HEK293 (cell line): ENCODE data around the gene MYBBP1A.

Source experiments
- CTCF ChIA-PET: fragments of 350-600 bp; formaldehyde crosslinking; extraction: SDS; loops from one replicate; lab custom pipeline; 2021; ENCODE audit warnings: antibody characterized with exemption; lab: Yijun Ruan, JAX
- POLR2A ChIA-PET: fragments of 300-600 bp; formaldehyde crosslinking; extraction: SDS; loops from one replicate; lab custom pipeline; 2020; ENCODE audit warnings: antibody characterized with exemption, inconsistent platforms; lab: Yijun Ruan, JAX
- H3K27ac ChIP-seq: fragments of 200-500 bp; sonication (Bioruptor generic); 2 replicates; pipeline ENCODE4 v1.5.1; 2014; ENCODE audit warnings: low read depth, low read length, control low read depth, inconsistent platforms; ENCODE audit errors: extremely low read depth
- H3K36me3 ChIP-seq, 2 experiments: fragments of 200-500 bp in 1 of 2; sonication (Bioruptor generic) in 1 of 2; 1 replicate in 1 of 2; 2 replicates in 1 of 2; pipeline ENCODE4 v1.5.1; 2014 to 2017; ENCODE audit warnings: inconsistent platforms in 2 of 2, low read length in 2 of 2; ENCODE audit not compliant: control insufficient read depth in 2 of 2, insufficient read depth in 1 of 2
- H3K4me1 ChIP-seq: fragments of 200-500 bp; sonication (Bioruptor generic); 2 replicates; pipeline ENCODE4 v1.5.1; 2014; ENCODE audit warnings: mild to moderate bottlenecking, low read length, inconsistent platforms; ENCODE audit not compliant: control insufficient read depth, insufficient read depth
- H3K4me3 ChIP-seq: 2 replicates; pipeline ENCODE4 v1.5.1; 2011; ENCODE audit warnings: low read depth, mild to moderate bottlenecking, control low read depth, low read length, moderate library complexity
- H3K9me3 ChIP-seq: fragments of 200-500 bp; sonication (Bioruptor generic); 2 replicates; pipeline ENCODE4 v1.5.1; 2014; ENCODE audit warnings: low read depth, low read length, inconsistent platforms; ENCODE audit not compliant: control insufficient read depth, insufficient read depth
- FEZF1 ChIP-seq: fragments of 450-650 bp; formaldehyde crosslinking; IDR thresholded peaks from 2 replicates; pipeline ENCODE4 v1.5.1; 2016; ENCODE audit warnings: missing biosample characterization, missing genetic modification characterization
- GLIS2 ChIP-seq: fragments of 450-650 bp; formaldehyde crosslinking; IDR thresholded peaks from 2 replicates; pipeline ENCODE4 v1.5.1; 2016; ENCODE audit warnings: missing biosample characterization, missing genetic modification characterization
- KLF1 ChIP-seq: fragments of 450-650 bp; formaldehyde crosslinking; IDR thresholded peaks from 2 replicates; pipeline ENCODE4 v1.5.1; 2016; ENCODE audit warnings: missing biosample characterization, missing genetic modification characterization
- RBAK ChIP-seq: fragments of 450-650 bp; formaldehyde crosslinking; IDR thresholded peaks from 2 replicates; pipeline ENCODE4 v1.5.1; 2016; ENCODE audit warnings: missing biosample characterization, missing genetic modification characterization
- ZBTB17 ChIP-seq: fragments of 450-650 bp; formaldehyde crosslinking; IDR thresholded peaks from 2 replicates; pipeline ENCODE4 v1.5.1; 2016; ENCODE audit warnings: missing biosample characterization, missing genetic modification characterization
- ZFHX2 ChIP-seq: fragments of 450-650 bp; formaldehyde crosslinking; conservative IDR thresholded peaks from 2 replicates; pipeline ENCODE4 v1.5.1; 2016; ENCODE audit warnings: missing biosample characterization, missing genetic modification characterization
- ZFP37 ChIP-seq: fragments of 450-650 bp; formaldehyde crosslinking; IDR thresholded peaks from 2 replicates; pipeline ENCODE4 v1.5.1; 2016; ENCODE audit warnings: missing biosample characterization, missing genetic modification characterization
- ZNF138 ChIP-seq: fragments of 450-650 bp; formaldehyde crosslinking; IDR thresholded peaks from 2 replicates; pipeline ENCODE4 v1.5.1; 2016; ENCODE audit warnings: missing biosample characterization, missing genetic modification characterization, borderline replicate concordance
- ZNF274 ChIP-seq, 2 experiments: fragments of 200-500 bp in 1 of 2; fragments of 450-650 bp in 1 of 2; sonication (Bioruptor generic) in 1 of 2; formaldehyde crosslinking in 1 of 2; IDR thresholded peaks; 2 replicates each; pipeline versions ENCODE4 v1.5.1 to v1.6.1; 2014 to 2016; ENCODE audit warnings: borderline replicate concordance in 1 of 2, inconsistent platforms in 1 of 2, low read length in 1 of 2, missing biosample characterization in 1 of 2, missing genetic modification characterization in 1 of 2
- ZNF311 ChIP-seq: fragments of 450-650 bp; formaldehyde crosslinking; IDR thresholded peaks from 2 replicates; pipeline ENCODE4 v1.5.1; 2017; ENCODE audit warnings: missing biosample characterization, missing genetic modification characterization, borderline replicate concordance
- ZNF561 ChIP-seq: fragments of 450-650 bp; IDR thresholded peaks from 2 replicates; pipeline ENCODE4 v1.5.1; 2018; ENCODE audit warnings: missing biosample characterization, missing genetic modification characterization, borderline replicate concordance
- ZNF664 ChIP-seq: fragments of 450-650 bp; formaldehyde crosslinking; IDR thresholded peaks from 2 replicates; pipeline ENCODE4 v1.5.1; 2016; ENCODE audit warnings: missing biosample characterization, missing genetic modification characterization
- ZNF701 ChIP-seq: fragments of 450-650 bp; formaldehyde crosslinking; IDR thresholded peaks from 2 replicates; pipeline ENCODE4 v1.5.1; 2016; ENCODE audit warnings: missing biosample characterization, missing genetic modification characterization
- ZNF791 ChIP-seq: fragments of 450-650 bp; formaldehyde crosslinking; IDR thresholded peaks from 2 replicates; pipeline ENCODE4 v1.5.1; 2016; ENCODE audit warnings: missing biosample characterization, missing genetic modification characterization
- ZNF792 ChIP-seq: fragments of 450-650 bp; formaldehyde crosslinking; IDR thresholded peaks from 2 replicates; pipeline ENCODE4 v1.5.1; 2016; ENCODE audit warnings: missing biosample characterization, missing genetic modification characterization
- ZXDB ChIP-seq: fragments of 450-650 bp; formaldehyde crosslinking; IDR thresholded peaks from 2 replicates; pipeline ENCODE4 v1.5.1; 2016; ENCODE audit warnings: missing biosample characterization, missing genetic modification characterization
- TF ChIP-seq, protein P1 (sequence below): fragments of 450-650 bp; formaldehyde crosslinking; IDR thresholded peaks from 2 replicates; pipeline ENCODE4 v1.5.1; 2016; ENCODE audit warnings: missing biosample characterization, missing genetic modification characterization
- TF ChIP-seq, protein P2 (sequence below): fragments of 450-650 bp; formaldehyde crosslinking; IDR thresholded peaks from 2 replicates; pipeline ENCODE4 v1.5.1; 2016; ENCODE audit warnings: missing biosample characterization, missing genetic modification characterization
- TF ChIP-seq, protein P3 (sequence below): fragments of 450-650 bp; formaldehyde crosslinking; IDR thresholded peaks from 2 replicates; pipeline ENCODE4 v1.5.1; 2017; ENCODE audit warnings: missing biosample characterization, missing genetic modification characterization
- TF ChIP-seq, protein P4 (sequence below): fragments of 450-650 bp; formaldehyde crosslinking; conservative IDR thresholded peaks from 2 replicates; pipeline ENCODE4 v1.5.1; 2016; ENCODE audit warnings: low read depth, missing biosample characterization, missing genetic modification characterization
- TF ChIP-seq, protein P5 (sequence below): fragments of 450-650 bp; formaldehyde crosslinking; IDR thresholded peaks from 2 replicates; pipeline ENCODE4 v1.5.1; 2017; ENCODE audit warnings: missing biosample characterization, missing genetic modification characterization
- TF ChIP-seq, protein P6 (sequence below): fragments of 450-650 bp; formaldehyde crosslinking; IDR thresholded peaks from 2 replicates; pipeline ENCODE4 v1.5.1; 2016; ENCODE audit warnings: missing biosample characterization, missing genetic modification characterization
- TF ChIP-seq, protein P7 (sequence below): fragments of 450-650 bp; formaldehyde crosslinking; IDR thresholded peaks from 2 replicates; pipeline ENCODE4 v1.5.1; 2016; ENCODE audit warnings: missing biosample characterization, missing genetic modification characterization

MYBBP1A gene

DNA sequence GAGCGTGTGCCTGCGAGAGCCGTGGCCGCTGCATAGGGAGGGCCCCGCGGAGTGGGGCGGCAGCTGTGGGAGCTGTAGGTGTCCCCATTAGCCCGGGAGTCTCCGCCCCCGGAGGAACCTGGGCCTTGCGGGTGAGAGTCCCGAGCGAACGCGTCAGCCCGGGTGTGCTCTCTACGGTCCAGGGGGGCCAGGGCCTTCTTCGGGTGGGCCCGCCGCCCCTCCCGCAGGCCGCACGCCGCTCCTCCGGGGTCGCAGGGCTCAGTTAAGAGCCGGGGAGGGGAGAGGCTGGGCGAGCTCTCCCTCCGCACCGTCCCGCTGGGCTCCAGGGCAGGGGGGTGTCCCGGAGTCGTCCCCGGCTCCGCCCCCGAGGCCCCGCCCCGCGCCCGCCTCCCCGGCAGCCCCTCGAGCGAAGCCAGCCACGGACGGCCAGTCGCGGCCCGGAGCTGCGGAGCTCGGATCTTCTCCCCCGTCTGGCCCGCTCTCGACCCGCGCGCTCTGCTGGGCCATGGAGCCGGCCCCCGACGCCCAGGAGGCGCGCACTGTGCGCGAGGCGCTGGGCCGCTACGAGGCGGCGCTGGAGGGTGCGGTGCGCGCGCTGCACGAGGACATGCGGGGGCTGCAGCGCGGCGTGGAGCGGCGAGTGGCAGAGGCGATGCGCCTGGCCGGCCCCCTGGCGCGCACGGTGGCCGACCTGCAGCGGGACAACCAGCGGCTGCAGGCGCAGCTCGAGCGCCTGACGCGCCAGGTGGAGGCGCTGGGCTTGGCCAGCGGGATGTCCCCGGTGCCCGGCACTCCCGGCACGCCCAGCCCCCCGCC is 29.1 kb upstream of the MYBBP1A start, which contains the start of gene SMTNL2:
TSS of gene SMTNL2 (plus strand) at position 429 of the 816 bp plus-strand sequence. CDS start at position 506, 77 bp downstream.
- ChIA-PET CTCF (interaction anchor here (0.6 to 1.8 kb wide), 13 partner anchors 10 to 538 kb away, joined by 3 to 24 read pairs (median 4); no protein-coding TSS in a partner anchor), POLR2A (interaction anchor here (0.6 to 1.4 kb wide), 3 partner anchors 15 to 57 kb away, joined by 3 to 12 read pairs (median 3); no protein-coding TSS in a partner anchor)
- Histone ChIP-seq H3K9me3 (no peaks in the 10 kb centered on the region), H3K27ac (peak within 1 kb of the TSS; percentile 20; the same call in 1 of the 2 replicates), H3K36me3 (no peaks in the 10 kb centered on the region), H3K4me3 (peak within 1 kb of the TSS; percentile 39), H3K4me1 (peaks cover 2% of the 10 kb centered on the region; the same call in 1 of the 2 replicates)
- TF ChIP-seq, protein P1, sequence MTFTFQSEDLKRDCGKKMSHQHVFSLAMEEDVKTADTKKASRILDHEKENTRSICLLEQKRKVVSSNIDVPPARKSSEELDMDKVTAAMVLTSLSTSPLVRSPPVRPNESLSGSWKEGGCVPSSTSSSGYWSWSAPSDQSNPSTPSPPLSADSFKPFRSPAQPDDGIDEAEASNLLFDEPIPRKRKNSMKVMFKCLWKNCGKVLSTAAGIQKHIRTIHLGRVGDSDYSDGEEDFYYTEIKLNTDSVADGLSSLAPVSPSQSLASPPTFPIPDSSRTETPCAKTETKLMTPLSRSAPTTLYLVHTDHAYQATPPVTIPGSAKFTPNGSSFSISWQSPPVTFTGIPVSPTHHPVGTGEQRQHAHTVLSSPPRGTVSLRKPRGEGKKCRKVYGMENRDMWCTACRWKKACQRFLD (tag by site-specific recombination), result no peak
- no peak for TF ChIP-seq ZNF138 (tag by site-specific recombination)
- no peak for TF ChIP-seq RBAK (tag by site-specific recombination)
- TF ChIP-seq ZNF561 (tag by site-specific recombination), result no peak; the same call in 1 of the 2 replicates
- no peak for TF ChIP-seq ZNF791 (tag by site-specific recombination)
- TF ChIP-seq GLIS2 (tag by site-specific recombination), result peak; percentile 90; the same call in 1 of the 2 replicates
- TF ChIP-seq ZNF311 (tag by site-specific recombination), result no peak
- TF ChIP-seq ZNF274 (IDR thresholded peaks at IDR 0.05; ENCODE audit: low read length), result no peak
- TF ChIP-seq ZNF274 (tag by site-specific recombination; IDR thresholded peaks at IDR 0.05; ENCODE audit: borderline replicate concordance), result no peak
- TF ChIP-seq, protein P2, sequence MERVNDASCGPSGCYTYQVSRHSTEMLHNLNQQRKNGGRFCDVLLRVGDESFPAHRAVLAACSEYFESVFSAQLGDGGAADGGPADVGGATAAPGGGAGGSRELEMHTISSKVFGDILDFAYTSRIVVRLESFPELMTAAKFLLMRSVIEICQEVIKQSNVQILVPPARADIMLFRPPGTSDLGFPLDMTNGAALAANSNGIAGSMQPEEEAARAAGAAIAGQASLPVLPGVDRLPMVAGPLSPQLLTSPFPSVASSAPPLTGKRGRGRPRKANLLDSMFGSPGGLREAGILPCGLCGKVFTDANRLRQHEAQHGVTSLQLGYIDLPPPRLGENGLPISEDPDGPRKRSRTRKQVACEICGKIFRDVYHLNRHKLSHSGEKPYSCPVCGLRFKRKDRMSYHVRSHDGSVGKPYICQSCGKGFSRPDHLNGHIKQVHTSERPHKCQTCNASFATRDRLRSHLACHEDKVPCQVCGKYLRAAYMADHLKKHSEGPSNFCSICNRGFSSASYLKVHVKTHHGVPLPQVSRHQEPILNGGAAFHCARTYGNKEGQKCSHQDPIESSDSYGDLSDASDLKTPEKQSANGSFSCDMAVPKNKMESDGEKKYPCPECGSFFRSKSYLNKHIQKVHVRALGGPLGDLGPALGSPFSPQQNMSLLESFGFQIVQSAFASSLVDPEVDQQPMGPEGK (tag by site-specific recombination), result peak; percentile 87
- no peak for TF ChIP-seq ZNF664 (tag by site-specific recombination)
- TF ChIP-seq, protein P3, sequence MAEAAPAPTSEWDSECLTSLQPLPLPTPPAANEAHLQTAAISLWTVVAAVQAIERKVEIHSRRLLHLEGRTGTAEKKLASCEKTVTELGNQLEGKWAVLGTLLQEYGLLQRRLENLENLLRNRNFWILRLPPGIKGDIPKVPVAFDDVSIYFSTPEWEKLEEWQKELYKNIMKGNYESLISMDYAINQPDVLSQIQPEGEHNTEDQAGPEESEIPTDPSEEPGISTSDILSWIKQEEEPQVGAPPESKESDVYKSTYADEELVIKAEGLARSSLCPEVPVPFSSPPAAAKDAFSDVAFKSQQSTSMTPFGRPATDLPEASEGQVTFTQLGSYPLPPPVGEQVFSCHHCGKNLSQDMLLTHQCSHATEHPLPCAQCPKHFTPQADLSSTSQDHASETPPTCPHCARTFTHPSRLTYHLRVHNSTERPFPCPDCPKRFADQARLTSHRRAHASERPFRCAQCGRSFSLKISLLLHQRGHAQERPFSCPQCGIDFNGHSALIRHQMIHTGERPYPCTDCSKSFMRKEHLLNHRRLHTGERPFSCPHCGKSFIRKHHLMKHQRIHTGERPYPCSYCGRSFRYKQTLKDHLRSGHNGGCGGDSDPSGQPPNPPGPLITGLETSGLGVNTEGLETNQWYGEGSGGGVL (tag by site-specific recombination), result peak; percentile 72
- TF ChIP-seq FEZF1 (tag by site-specific recombination), result no peak
- TF ChIP-seq, protein P4, sequence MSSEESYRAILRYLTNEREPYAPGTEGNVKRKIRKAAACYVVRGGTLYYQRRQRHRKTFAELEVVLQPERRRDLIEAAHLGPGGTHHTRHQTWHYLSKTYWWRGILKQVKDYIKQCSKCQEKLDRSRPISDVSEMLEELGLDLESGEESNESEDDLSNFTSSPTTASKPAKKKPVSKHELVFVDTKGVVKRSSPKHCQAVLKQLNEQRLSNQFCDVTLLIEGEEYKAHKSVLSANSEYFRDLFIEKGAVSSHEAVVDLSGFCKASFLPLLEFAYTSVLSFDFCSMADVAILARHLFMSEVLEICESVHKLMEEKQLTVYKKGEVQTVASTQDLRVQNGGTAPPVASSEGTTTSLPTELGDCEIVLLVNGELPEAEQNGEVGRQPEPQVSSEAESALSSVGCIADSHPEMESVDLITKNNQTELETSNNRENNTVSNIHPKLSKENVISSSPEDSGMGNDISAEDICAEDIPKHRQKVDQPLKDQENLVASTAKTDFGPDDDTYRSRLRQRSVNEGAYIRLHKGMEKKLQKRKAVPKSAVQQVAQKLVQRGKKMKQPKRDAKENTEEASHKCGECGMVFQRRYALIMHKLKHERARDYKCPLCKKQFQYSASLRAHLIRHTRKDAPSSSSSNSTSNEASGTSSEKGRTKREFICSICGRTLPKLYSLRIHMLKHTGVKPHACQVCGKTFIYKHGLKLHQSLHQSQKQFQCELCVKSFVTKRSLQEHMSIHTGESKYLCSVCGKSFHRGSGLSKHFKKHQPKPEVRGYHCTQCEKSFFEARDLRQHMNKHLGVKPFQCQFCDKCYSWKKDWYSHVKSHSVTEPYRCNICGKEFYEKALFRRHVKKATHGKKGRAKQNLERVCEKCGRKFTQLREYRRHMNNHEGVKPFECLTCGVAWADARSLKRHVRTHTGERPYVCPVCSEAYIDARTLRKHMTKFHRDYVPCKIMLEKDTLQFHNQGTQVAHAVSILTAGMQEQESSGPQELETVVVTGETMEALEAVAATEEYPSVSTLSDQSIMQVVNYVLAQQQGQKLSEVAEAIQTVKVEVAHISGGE (tag by site-specific recombination), result no peak
- peak; percentile 62 for TF ChIP-seq ZBTB17 (tag by site-specific recombination)
- TF ChIP-seq, protein P5, sequence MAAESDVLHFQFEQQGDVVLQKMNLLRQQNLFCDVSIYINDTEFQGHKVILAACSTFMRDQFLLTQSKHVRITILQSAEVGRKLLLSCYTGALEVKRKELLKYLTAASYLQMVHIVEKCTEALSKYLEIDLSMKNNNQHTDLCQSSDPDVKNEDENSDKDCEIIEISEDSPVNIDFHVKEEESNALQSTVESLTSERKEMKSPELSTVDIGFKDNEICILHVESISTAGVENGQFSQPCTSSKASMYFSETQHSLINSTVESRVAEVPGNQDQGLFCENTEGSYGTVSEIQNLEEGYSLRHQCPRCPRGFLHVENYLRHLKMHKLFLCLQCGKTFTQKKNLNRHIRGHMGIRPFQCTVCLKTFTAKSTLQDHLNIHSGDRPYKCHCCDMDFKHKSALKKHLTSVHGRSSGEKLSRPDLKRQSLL (tag by site-specific recombination), result peak; percentile 36
- TF ChIP-seq ZFHX2, result peak; percentile 66
- TF ChIP-seq ZNF792 (tag by site-specific recombination), result no peak
- TF ChIP-seq, protein P6, sequence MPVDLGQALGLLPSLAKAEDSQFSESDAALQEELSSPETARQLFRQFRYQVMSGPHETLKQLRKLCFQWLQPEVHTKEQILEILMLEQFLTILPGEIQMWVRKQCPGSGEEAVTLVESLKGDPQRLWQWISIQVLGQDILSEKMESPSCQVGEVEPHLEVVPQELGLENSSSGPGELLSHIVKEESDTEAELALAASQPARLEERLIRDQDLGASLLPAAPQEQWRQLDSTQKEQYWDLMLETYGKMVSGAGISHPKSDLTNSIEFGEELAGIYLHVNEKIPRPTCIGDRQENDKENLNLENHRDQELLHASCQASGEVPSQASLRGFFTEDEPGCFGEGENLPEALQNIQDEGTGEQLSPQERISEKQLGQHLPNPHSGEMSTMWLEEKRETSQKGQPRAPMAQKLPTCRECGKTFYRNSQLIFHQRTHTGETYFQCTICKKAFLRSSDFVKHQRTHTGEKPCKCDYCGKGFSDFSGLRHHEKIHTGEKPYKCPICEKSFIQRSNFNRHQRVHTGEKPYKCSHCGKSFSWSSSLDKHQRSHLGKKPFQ (tag by site-specific recombination), result no peak
- TF ChIP-seq KLF1, result 0 out of 2 replicates have a peak, but pooled peaks have one; percentile 32
- TF ChIP-seq ZFP37, result no peak
- TF ChIP-seq ZXDB (tag by site-specific recombination), result no peak
- TF ChIP-seq, protein P7, sequence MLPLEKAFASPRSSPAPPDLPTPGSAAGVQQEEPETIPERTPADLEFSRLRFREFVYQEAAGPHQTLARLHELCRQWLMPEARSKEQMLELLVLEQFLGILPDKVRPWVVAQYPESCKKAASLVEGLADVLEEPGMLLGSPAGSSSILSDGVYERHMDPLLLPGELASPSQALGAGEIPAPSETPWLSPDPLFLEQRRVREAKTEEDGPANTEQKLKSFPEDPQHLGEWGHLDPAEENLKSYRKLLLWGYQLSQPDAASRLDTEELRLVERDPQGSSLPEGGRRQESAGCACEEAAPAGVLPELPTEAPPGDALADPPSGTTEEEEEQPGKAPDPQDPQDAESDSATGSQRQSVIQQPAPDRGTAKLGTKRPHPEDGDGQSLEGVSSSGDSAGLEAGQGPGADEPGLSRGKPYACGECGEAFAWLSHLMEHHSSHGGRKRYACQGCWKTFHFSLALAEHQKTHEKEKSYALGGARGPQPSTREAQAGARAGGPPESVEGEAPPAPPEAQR (tag by site-specific recombination), result no peak
- no peak for TF ChIP-seq ZNF701 (tag by site-specific recombination)
